Colonic mucosa (tissue), 4 donors: ENCODE results near the gene GOSR2. TPM values are rescaled to one million over a fixed set of nuclear protein-coding genes. Genes with fewer than 3 reads are reported as not detected.
A peak's percentile ranks its signal among the peaks of the same experiment; 100 is the strongest.
"Not testable (repeated sequence)": the region's sequence is repeated elsewhere in the genome, so short reads cannot be mapped to it uniquely, and the experiment has no call there.

Source experiments
- DNase-seq: peaks from one replicate; pipeline ENCODE4 v3.0.0-alpha.2; 2020
- H3K27ac ChIP-seq: fragments of 200-600 bp; one replicate; pipeline ENCODE4 v1.8.0; 2021
- H3K27me3 ChIP-seq: fragments of 200-600 bp; one replicate; pipeline ENCODE4 v1.8.0; 2021
- H3K36me3 ChIP-seq: fragments of 200-600 bp; one replicate; pipeline ENCODE4 v1.8.0; 2021
- H3K4me1 ChIP-seq: fragments of 200-600 bp; one replicate; pipeline ENCODE4 v1.8.0; 2021; ENCODE audit warnings: mild to moderate bottlenecking
- H3K4me3 ChIP-seq: fragments of 200-600 bp; one replicate; pipeline ENCODE4 v1.8.0; 2021
- H3K9ac ChIP-seq, 2 donors: one replicate each; pipeline ENCODE4 v1.7.0; 2013; ENCODE audit warnings: control low read depth in 2 of 2, low read depth in 2 of 2, low read length in 2 of 2
- H3K9me3 ChIP-seq: fragments of 200-600 bp; one replicate; pipeline ENCODE4 v1.8.0; 2021
- CTCF ChIP-seq: fragments of 200-600 bp; IDR thresholded peaks from one replicate; pipeline ENCODE4 v1.8.0; 2022; ENCODE audit warnings: antibody characterized with exemption, mild to moderate bottlenecking
- intact Hi-C: fragments of 100-400 bp; cut with DNase I; formaldehyde crosslinking; loops from one replicate; pipeline ENCODE4 v1.14.1; 2022
- total RNA-seq, 2 donors: library from RNA; stranded (reverse); fragmentation: NEBNext Ultra II Directional in 1 of 2; extraction: Animal tissue kit (Norgen Biotek cat#: 25700) in 1 of 2; gene quantifications; one replicate each; pipeline ENCODE4 v1.2.1, GENCODE V29; 2021
- donor health status: healthy.
- donor health status: DM: no; HTN: no; CAD: no.
- donor health status: DM: no; HTN: no; CAD: no.

GOSR2 gene
- total RNA-seq, 2 donors from 2014 or later = 36.5 to 39.4 TPM

- intact Hi-C loops = no loop called here
- no peak for TF ChIP-seq CTCF
- DNase-seq = peak; percentile 35
- Histone ChIP-seq H3K9me3 (no peaks in the 10 kb centered on the region), H3K4me1 (peaks cover 2% of the 10 kb centered on the region), H3K27me3 (peaks cover 8% of the 10 kb centered on the region), H3K9ac (peak overlapping the region in 1 of 2 donors; percentile 14), H3K36me3 (no peaks in the 10 kb centered on the region), H3K4me3 (no peak overlapping the region), H3K27ac (peak overlapping the region; percentile 74)
Observed at GRCh38 chr17:46984341-46984740, 61.4 kb downstream of the GOSR2 start.

- peak; percentile 79 for DNase-seq
- peaks cover 2% of the 10 kb centered on the region for H3K27me3 ChIP-seq
- peak overlapping the region; percentile 74 for H3K27ac ChIP-seq
- no peak overlapping the region for H3K9ac ChIP-seq
- H3K4me1 ChIP-seq = no peaks in the 10 kb centered on the region
- no peaks in the 10 kb centered on the region for H3K36me3 ChIP-seq
- intact Hi-C loops = no loop called here
- no peak overlapping the region for H3K4me3 ChIP-seq
- no peak for TF ChIP-seq CTCF
- no peaks in the 10 kb centered on the region for H3K9me3 ChIP-seq
Observed at GRCh38 chr17:46984892-46985291, 61.9 kb downstream of the GOSR2 start.

- no peak for DNase-seq
- TF ChIP-seq CTCF = no peak
- Histone ChIP-seq H3K4me1 (no peaks in the 10 kb centered on the region), H3K27ac (no peak overlapping the region), H3K27me3 (no peaks in the 10 kb centered on the region), H3K9ac (no peak overlapping the region), H3K9me3 (no peaks in the 10 kb centered on the region), H3K4me3 (no peak overlapping the region), H3K36me3 (no peaks in the 10 kb centered on the region)
- intact Hi-C loops = no loop called here
Observed at GRCh38 chr17:46986366-46986765, 63.4 kb downstream of the GOSR2 start.

GRCh38 chr17:46987927-46988326, 65.0 kb downstream of the GOSR2 start:
- intact Hi-C loops, H3K36me3 ChIP-seq, H3K4me3 ChIP-seq, H3K27ac ChIP-seq, H3K27me3 ChIP-seq, H3K9ac ChIP-seq, H3K9me3 ChIP-seq, DNase-seq, H3K4me1 ChIP-seq: not testable (repeated sequence)

GRCh38 chr17:46989637-46990431, 66.9 kb downstream of the GOSR2 start:
- Histone ChIP-seq H3K27me3 (no peaks in the 10 kb centered on the region), H3K4me1 (no peaks in the 10 kb centered on the region), H3K9ac (no peak overlapping the region), H3K4me3 (no peak overlapping the region), H3K36me3 (no peaks in the 10 kb centered on the region), H3K9me3 (no peaks in the 10 kb centered on the region), H3K27ac (no peak overlapping the region)
- DNase-seq = no peak
- no peak for TF ChIP-seq CTCF
- intact Hi-C loops = no loop called here

GRCh38 chr17:46991617-46992016, 68.7 kb downstream of the GOSR2 start:
- intact Hi-C loops = no loop called here
- H3K36me3 ChIP-seq = no peaks in the 10 kb centered on the region
- H3K4me3 ChIP-seq = no peak overlapping the region
- H3K9ac ChIP-seq = no peak overlapping the region
- no peak for DNase-seq
- H3K4me1 ChIP-seq = no peaks in the 10 kb centered on the region
- no peaks in the 10 kb centered on the region for H3K9me3 ChIP-seq
- no peak for TF ChIP-seq CTCF
- H3K27ac ChIP-seq = no peak overlapping the region
- H3K27me3 ChIP-seq = no peaks in the 10 kb centered on the region
